ENCODE measurements around the gene LRRC4B.

LRRC4B gene

DNA sequence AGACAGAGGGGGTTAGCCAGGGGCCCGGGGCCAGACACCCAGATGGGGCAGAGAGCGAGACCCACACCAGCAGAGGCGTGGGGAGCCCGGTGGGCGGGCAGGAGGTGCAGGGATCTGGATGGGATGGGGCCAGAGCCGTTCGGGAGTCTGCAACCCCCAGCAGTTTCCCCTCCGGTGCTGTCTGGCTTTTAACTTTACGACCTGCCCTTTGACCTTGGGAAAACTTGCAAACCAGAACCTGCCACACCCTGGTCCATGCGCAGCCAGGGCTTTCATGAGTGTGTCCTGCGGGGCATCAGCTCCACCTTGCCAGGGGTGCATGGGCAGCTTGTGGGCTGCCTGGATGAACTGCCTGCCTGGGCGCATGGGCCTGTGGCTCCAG, 67.1 kb downstream of the LRRC4B start:
- no peak for DNase-seq

DNA sequence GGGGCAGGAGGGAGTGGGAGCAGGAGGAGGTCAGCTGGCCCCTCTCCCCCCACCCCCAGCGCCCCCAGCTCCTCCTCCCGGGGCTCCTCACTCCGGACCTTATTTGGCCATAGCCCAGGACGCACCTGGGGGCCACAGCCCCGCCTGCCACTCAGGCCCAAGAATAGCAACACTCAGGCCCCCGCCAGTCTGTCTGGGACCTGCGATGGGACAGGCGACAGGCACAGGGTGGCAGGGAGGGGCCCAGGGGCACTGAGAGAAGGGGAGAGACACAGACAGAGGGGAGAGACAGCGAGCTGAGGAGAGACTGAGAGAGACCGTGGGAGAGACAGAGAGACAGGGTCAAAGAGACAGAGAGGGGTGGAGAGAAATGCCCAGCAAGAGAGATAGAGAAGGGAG, 67.5 kb downstream of the LRRC4B start:
- no peak for DNase-seq

DNA sequence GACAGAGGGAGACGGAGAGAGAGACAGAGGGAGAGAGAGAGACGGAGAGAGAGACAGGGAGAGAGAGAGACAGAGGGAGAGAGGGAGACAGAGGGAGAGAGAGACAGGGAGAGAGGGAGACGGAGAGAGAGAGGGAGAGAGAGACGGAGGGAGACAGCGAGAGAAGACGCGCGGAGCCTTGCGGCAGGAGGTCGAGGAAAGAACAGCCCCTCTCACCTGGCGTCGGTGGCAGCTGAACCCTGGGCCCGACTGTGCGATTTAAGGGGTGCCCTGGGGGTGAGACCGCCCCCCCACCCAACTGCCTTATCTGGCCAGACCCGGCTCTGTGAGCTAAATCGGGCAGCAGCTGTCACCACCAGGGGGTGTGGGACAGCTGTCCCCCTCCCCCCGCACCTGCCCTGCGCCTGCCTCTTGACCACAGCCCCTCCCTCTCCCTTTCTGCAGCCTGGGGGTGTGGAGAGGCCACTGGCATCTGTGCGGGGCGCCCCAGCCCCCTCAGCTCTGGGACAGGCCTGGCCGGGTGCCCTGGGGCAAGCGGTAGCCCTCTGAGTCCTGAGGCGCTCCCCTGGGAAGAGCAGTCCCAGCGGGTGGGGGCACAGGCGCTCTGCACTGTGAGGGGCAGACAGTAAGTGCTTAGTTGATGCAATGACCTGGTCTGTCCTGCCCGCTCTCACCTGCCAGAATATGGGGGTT, 68.0 kb downstream of the LRRC4B start:
- DNase-seq, result no peak

DNA sequence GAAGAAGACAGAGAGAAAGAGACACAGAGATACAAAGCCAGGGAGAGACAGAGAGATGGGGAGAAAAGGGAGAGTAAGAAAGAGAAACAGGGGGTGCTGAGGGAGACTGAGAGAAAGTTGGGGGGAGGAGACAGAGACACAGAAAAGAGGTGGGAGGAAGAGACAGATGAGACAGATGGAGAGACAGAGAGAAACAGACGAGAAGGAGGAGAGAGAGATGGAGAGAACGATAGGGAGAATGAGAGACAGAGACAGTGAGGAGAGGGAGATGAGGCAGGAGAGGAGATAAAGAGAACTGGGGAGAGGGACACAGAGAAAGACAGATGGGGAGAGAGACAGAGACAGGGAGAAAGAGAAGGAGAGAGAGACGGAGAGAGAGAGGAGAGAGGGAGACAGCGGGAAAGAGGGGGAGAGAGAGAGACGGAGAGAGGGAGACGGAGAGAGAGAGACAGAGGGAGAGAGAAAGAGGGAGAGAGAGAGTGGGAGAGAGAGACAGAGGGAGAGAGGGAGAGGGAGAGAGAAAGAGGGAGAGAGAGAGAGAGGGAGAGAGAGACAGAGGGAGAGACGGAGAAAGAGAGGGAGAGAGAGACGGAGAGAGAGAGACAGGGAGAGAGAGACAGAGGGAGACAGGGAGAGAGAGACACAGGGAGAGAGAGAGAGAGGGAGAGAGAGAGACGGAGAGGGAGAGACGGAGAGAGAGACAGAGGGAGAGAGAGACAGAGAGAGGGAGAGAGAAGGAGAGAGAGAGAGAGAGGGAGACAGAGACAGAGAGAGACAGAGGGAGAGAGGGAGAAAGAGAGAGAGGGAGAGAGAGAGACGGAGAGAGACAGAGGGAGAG, 69.8 kb downstream of the LRRC4B start:
- no peak for DNase-seq

DNA sequence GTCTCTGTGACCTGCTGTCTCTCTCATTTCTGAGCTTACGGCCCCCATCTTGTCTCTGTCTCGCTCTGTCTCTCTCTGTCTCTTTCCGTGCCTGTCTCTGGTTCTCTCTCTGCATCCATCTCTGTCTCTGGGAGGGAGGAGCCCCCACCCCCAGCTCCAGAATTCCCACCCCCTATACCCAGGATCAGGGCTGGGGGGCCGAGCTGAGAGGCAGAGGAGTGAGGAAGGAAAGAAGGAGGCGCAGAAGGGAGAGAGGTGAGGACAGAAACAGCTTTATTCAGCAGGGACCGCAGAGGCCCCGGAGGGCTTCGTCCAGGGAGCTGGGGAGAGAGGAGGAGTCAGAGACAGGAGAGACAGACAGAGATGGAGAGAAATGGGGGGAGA, 71.2 kb downstream of the LRRC4B start:
- no peak for DNase-seq

DNA sequence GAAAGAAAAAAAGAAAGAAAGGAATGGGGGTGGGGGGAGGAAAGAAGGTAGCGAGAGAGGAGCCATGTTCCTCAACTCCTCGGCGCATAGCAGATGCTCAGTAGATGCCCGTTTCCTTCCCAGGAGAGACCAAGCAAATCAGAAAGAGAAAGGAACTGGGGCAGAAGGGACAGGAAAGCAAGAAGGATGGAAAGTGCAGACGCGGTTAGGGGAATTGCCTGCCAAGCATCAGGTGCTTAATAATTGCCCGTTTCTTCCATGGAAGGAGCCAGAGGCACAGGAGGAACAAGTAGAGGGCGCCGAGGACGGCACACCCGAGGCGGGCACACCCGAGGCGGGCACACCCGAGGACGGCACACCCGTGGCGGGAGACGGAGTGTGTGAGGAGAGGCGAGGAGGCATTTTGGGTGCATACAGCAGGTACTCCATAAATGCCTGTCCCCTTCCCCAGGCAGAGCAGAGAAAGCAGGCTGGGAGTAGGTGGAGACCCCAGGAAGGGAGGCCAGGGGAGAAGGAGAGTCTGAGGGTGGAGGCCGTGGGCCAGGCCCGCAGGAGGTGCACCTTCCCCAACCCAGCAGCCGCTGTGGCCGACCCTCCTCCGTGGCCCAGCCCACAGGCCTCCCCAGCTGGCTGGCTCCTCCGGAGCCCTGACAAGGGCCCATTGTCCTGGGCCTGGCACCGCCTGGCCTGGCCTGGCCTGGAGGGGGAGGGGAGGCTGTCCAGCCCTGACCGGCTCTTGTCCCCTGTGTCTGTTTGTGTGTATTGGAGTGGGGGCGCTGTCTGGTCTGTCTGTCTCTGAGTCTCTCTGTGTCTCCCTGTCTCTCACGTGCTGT, 71.8 kb downstream of the LRRC4B start:
- no peak for DNase-seq

DNA sequence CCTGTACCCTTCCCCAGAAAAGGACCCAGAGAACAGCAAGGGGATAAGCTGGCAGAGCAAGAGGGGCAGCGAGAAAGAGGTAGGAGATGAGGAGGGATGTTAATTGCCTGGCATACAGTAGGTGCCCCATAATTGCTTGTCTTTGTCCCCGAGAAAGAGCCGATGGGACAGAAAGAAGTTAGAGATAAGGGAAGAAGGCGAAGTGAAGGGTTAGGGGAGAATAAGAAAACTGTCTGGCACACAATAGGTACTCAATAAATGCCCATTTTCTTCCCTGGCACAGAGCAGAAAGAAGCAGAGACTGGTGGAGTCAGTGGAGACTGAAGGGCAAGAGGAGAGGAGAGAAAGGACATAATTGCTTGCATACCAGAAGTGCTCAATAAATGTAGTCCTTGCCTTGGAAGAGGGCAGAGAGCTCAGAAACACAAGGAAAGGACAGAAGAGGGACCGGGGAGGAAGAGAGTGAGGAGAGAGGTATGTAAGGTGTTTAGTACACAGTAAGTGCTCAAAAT, 73.2 kb downstream of the LRRC4B start:
- DNase-seq, result no peak

DNA sequence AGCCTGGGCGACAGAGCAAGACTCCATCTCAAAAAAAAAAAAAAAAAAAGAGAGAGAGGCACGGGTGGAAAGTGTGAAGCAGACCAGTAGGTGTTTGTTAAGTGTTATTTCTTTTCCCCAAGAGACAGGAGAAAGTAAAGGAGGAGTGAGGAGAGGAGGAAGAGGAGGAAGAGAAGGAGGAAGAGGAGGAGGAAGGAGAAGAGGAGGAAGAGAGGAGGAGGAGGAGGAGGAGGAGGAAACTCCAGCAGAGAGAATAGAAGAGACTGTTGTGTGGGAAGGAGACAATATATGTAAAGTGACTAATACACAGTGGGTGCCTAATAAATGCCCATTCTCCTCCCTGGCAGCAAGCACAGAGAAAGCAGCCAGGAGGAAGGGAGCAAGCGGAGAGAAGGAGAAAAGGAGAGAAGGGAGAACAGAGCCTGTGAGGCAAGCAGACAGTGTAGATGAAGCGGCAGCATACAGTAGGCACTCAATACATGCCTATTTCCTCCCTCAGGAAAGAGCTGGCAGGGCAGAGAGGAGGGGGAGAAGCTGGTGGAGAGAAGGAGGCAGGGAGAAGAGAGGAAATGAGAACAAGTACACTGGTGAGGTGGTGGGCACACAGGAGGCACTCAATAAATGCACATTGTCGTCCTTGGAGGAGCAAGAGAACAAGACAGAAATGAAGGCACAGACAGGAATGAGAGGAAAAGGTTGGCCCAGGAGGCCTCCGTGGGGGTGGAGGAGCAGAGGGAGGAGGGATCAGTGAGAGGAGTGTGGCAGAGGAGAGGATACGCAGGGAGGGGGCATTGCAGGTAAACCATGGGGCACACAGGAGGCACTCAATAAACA, 73.8 kb downstream of the LRRC4B start:
- no peak for DNase-seq

DNA sequence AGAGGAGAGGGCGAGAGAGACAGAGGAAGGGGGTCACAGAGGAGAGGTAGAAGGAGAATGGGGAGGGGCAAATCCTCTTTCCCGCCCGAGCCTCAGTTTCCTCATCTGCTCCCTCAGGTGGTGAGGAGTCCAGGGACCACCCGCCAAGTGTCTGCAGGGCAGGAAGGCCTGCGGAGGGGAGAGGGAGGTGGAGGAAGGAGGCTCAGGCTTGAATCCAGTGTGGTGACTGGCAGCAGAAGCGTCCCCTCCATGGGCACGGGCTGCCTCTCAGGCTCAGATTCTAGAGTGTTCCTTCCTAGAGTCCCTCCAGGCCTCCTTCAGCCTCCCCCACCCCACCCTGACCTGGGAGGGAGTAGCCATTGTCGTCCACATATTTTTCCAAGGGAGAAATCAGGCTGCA, 75.1 kb downstream of the LRRC4B start:
- no peak for DNase-seq

DNA sequence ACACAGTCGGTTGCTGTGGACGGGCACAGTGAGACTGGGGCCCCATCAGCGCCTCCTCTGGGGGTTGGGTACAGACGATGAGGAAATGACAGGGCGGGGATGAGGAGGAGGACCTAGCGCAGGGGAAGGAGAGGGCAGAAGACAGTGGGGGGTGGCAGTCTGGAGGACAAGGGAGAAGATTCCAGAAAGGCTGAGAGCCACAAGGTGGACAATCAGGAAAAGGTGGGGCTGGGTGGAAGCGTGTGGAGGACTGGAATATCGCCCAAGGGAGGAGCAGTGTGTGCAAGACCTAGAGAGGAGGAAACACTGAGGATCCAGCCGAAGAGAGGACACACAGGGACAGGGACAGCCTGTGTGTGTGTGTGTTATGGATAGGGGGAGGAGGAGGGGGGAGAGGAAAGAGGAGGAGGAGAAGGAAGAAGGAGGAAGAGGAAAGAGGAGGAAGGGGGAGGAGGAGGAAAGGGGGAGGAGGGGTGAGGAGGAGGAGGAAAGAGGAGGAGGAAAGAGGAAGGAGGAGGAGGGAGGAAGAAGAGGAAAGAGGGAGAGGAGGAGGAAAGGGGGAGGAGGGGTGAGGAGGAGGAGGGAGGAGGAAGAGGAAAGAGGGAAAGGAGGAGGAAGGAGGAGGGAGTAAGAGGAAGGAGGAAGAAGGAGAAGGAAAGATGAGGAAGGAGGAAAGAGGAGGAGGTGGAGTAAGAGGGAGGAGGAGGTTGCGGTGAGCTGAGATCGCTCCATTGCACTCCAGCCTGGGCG, 75.8 kb downstream of the LRRC4B start:
- DNase-seq, result peak; percentile 37

DNA sequence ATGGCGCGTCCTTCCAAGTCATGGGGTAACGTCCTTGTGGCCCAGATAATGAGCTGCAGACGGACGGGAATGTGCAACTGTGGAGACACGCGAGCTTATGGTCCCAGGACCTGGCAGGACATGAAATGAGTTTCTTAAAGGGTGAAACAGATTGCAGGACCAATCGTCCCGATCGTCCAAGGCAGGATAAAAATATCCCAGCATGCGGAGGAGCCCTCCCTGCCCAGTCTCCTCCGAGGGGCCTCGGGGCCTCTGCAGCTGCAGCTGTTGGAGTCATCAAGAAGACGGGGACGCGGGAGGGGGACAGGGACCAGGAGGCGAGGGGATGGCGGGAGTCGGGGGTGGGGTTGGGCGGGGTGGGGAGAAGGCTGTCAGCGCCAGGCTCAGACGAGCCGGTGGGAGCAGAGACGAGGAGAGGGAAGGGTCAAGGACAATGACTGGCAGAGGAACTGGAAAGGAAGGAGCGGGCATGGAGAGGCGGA, 77.2 kb downstream of the LRRC4B start:
- no peak for DNase-seq

DNA sequence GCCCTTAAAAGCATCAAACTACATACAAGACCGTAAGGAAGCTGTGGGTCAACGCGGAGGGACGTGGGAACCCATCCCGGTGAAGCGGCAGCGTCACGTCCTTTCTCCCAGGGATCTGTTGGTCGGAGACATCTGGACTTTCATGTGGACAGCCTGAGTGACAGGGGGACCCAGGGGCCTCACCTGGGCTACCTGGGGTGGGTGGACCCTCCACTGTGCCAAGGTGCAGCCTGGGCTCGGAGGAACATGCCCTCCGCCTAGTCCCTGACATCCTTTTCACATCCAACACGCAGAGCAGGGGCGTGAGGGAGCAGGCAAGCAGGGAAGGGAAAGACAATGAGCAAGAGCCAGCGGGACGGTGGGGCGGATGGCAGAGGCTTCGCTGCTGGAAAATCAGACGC, 77.8 kb downstream of the LRRC4B start:
- DNase-seq, result no peak

DNA sequence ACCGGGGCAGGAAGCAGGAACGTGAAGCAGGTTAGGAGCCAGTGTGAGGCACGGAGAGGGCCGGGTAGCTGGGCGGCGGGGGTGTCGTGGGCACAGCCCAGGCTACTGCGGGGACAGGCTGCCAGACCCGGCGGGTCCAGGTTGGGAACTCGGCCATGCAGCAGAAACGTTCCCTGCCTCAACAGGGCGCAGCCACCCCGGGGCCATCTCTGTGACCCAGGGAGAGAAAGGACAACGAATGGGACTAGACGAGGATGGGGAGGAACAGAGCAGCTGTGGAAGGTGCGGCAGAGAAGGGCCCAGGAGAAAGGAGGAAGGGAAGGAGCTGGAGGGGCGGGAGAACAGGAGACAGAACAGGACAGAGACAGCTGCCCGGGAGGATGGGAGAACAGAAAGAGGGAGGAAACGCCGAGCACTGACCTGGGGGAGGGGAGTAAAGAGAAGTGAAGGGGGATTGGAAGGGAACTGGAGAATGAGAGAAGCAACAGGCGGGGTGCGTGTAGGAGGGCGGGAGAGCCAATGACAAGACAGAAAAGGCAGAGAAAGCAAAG, 78.7 kb downstream of the LRRC4B start:
- DNase-seq, result no peak

DNA sequence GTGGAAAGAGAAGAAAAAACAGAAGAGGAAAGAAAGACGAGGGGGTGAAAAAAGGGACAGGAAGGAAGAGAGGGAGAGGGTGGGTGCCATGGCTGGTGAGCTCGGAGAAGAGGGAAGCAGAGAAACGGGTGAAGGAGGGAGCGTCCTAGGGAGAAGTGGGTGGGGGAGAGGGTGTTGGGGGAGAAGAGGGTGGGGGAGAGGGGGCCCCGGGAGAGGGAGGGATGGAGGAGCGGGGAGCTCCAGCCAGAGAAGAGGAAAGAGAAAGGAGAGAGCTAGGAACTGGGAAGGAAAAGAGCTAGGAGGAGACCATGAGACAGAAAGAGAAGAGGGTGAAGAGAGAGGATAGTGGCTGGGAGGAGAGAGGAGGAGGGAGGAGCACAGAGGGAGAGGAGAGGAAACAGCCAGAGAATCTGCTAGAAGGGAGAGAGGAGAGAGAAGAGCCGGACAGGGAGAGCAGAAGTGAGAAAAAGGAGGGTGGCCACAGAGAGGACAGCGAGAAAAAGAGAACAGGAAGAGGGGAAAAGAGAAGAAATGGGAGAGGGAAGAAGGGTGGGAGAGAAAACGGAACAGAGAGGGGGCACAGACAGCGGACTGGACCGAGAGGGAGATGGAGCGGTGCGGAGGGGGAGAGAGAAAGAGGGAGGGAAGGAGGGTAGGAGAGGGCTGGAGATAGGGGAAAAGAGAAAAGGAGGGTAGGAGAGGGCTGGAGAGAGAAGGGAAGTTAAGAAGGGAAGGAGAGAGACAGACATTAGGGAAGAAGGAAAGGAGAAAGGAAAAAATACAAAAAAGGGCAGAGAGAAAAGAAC, 79.6 kb downstream of the LRRC4B start:
- DNase-seq, result no peak

DNA sequence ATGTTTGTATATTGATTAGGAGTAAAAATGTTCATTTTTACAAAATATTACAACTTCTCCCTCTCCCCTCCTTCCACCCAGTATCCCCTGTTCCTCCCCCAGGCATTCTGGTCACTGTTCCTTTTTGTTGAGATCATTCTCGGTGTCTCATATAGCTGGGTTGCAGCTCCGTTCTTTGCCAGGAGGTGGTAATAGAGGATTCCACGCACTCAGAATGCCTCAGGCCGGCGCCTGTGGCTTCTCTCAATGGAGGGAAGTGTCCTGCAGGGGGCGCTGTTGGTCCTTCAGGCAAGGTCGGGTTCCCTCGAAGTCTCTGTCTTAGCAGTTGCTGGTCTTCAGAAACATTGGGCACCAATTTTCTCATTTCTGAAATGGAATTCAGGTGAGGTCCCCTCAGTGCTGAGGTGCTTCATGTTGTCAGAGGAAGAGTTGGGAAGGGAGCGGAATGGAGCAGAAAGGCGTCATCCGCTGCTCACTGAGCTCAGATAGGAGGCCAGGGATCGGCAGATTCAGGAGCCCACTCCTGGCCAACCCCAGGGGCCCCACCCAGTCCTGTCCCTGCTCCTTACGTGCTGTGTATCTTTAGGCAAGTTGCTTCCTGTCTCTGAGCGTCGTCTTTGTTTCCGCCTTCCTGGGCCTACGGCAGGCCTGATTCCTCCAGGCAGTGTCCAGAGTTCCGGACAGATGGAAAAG, 81.3 kb downstream of the LRRC4B start:
- peak; percentile 33 for DNase-seq

DNA sequence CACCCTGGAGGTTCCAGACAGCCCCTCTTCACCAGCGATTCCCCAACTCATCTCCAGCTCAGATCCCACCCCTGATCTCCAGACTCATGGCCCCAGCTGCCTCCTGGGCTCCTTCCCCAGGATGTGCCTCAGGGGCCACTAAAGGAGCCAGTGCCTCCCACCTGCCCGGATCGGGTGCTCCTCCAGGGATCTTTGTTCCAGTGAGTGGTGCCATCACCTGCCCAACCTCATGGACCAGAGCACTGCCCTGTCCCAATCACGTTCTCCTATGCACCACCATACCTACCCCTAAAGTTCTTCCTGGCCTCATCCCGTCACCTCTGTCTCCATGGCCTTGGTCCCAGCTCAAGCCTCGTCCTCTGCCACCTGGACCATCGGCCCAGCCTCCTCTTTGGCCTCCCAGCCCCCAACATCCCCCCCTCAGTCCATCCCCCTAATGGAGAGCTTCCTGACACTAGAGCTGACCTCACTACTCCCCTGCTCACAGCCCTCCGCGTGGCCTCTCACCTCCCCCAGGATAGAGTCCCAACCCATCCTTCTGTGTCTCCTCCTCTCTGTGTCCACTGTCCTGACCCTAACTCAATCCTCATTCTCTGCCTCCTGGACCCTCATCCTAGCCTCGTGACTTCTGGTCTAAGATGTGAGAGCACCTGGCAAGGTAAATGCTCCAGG, 82.8 kb downstream of the LRRC4B start:
- no peak for DNase-seq

DNA sequence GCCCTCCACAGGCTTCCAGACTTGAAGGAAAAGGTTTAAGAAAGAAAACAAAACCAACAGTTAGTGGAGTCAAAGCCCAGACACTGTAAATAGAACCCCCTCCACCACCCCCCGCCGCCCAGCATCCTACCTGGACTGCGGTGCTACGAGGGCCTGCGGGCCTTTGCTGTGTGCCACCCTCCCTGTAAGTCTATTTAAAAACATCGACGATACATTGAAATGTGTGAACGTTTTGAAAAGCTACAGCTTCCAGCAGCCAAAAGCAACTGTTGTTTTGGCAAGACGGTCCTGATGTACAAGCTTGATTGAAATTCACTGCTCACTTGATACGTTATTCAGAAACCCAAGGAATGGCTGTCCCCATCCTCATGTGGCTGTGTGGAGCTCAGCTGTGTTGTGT, 85.3 kb downstream of the LRRC4B start:
- DNase-seq, result no peak

DNA sequence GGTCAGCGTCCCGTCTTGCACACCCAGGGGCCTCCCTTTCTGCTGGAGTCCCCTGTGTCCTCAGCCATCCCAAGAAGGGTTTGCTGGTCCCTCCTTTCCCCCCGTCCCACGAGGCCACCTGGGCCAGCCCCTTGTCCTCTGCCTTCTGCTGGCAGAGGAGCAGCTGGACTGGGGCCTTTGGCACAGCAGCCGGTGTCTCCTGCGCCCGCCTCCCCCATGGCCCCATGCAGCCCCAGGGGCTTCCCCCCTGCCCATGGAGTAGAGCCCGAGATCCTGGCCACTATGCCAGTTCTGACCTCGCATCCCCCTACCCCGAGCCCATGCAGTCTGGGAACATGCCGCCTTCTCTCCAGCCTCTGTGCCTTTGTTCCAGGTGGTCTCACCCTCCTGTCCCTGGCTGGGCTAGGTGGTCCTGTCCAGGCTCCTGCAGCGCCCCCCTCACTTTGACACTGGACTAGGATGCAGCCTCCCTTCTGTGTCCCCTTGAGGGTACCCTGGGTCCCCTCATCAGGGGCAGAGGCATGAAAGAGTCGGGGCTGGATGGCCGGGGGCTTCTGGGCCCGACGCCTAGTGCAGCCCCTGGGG, 85.9 kb downstream of the LRRC4B start:
- DNase-seq, result no peak

All from GDM1 (cell line).